HG03575 (cell line): ENCODE measurements around the gene SH3RF1.

Experiments
- ATAC-seq: cut with Tn5 transposase; IDR thresholded peaks from one replicate; pipeline ENCODE4 v1.9.1; 2021; ENCODE audit not compliant: unreplicated experiment, insufficient number of reproducible peaks, low FRiP score; ENCODE audit errors: extremely low read depth

Gene SH3RF1

GRCh38 chr4:169253904-169254303 is 16.9 kb downstream of the SH3RF1 start:
- no peak for ATAC-seq

GRCh38 chr4:169253113-169253671 is 17.6 kb downstream of the SH3RF1 start:
- ATAC-seq = no peak

DNA sequence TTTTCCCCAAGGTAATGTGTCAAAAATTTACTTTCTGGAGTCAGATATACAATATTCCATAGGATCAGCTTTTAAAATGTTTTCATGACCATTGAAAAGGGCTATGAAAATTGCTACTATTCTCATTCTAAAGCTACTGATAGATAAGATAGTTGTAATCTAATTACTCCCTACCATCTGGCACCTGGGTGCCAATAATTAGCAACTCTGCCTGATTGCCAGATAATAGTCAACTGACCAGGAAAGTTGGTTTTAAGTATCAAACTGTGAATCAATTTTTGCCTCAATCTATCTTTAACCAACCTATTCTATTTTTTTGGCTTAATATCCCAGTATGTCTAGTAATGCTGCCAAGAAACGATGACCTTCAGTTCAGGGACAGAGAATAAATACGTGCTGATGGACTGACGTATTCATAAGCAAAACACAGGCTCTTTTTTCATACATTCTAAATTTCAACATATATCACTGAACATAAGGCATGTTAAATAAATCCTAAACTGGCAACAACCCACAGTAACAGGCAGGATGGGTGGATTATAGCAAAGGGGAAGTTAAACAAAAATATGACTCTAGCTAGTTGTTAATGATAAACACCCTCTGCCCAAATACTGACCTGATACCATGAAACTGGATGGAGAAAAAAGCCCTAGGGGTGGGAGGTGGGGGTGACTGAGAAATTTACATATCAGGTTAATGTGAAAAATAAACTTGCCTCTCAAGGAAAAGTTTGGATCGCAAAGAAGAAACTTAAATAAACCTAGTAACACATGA is 18.2 kb downstream of the SH3RF1 start:
- no peak for ATAC-seq

DNA sequence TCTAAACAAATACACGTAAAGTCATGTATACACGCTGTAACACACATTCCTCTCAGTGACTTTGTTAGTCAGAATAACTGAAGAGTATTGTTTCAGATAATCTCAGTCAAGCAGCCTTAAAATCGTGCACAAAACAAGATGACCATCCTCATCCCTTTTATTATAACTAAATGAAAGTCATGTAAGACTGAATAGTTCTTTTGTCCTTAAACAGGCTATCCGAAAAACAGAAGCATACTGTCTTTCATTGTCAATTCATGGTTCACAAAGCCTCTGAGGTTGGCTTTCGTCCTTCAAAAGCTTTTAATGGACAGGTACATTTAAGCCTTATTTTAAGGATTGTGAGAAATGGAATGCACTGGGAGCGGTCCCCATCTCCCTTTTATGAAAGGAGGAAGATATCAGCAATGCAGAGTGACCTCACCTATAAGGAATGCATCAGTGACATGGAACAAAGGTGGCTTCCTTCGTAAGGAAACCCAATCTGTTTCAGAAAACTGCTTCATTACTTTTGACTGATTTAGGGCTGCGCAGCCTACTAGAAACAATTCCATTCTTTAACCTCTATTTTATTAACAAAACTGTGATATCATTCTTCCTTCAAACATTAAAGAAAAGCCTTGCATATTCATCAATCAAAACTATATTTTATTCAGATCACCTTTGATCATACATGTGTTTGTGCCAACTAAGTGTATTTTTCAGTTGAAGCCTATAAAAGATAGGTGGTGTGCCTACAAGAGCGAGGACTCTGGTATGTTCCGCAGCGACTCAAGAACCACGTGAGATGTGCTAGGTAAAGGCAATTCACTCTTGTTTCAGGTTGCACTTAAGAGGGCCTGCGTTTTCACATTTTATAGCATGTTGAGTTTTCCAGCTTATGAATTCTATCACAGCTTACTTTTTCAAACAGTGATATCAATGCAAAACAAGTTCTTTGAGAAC is 19.2 kb downstream of the SH3RF1 start:
- ATAC-seq = no peak

GRCh38 chr4:169250796-169251195 is 20.0 kb downstream of the SH3RF1 start:
- no peak for ATAC-seq

GRCh38 chr4:169249999-169250398 is 20.8 kb downstream of the SH3RF1 start:
- no peak for ATAC-seq

DNA sequence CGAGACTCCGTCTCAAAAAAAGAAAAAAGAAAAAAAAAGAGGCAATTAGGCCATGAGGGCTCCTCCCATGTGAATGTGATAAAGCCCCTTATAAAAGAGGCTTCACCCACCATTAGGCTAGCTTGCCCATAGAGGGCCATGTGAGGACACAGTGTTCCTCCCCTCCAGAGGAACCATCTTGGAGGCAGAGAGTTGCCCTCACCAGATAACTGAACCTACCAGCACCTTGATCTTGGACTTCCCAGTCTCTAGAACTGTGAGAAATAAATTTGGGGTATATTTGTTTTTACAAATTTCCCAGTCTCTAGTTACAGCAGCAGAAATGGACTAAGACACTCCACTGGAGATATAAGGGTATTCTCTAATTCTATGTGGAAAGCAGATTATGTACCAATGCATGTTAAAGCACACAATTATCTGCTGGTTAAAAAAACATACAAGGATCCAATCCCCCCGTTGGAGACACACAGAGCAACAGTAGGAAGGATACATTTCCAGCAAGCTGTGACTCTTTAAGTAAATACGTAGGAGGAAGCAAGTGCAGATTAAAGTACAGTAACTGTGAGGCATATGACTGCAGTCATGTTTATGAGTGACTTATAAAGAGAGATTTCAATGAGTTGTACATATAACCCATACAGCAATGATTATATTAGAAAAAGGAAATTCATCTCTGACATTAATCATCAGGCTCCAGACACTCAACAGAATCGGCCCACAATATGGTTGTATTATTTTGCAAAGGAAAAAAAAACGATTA is 21.4 kb downstream of the SH3RF1 start:
- no peak for ATAC-seq

DNA sequence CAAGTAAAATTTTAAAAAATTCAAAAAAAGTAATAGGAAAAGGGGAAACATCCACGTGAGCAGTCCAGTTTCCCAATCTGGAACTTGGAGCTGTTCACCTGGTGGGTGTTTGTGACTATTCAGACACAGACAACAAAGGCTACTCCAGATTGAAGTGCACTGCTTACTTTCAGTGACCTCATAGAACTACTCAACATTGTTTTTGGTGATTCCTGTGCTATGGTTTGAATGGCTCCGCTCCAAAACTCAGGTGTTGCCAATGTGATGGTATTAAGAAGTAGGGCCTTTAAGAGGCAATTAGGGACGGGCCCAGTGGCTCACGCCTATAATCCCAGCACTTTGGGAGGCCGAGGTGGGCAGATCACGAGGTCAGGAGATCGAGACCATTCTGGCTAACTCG is 22.1 kb downstream of the SH3RF1 start:
- ATAC-seq = no peak

GRCh38 chr4:169246957-169247396 is 23.8 kb downstream of the SH3RF1 start:
- no peak for ATAC-seq

- no peak for ATAC-seq
Measured at GRCh38 chr4:169246279-169246678, 24.5 kb downstream of the SH3RF1 start.

DNA sequence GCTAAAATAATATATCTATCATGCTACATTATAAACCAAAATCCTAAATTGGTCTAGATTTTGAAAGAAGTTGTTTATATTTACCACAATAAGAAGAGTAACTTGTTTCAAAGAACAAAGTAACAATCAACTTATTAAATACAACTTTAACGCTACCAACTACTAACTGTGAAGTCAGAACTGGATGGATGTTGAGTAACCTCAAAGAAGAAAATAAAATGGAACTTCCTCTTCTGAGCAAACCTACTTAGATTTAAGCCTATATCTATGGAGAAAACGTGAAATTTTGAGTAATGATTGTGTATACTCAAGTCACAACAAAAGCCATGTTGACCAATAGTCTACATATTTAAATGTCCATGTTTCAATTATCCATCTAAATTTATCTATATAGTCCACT is 25.7 kb downstream of the SH3RF1 start:
- ATAC-seq = no peak

GRCh38 chr4:169243825-169244609 is 26.7 kb downstream of the SH3RF1 start:
- ATAC-seq = no peak

- ATAC-seq = no peak
Measured at GRCh38 chr4:169241464-169241863, 29.3 kb downstream of the SH3RF1 start.

GRCh38 chr4:169239221-169239905 is 31.4 kb downstream of the SH3RF1 start:
- ATAC-seq = no peak

DNA sequence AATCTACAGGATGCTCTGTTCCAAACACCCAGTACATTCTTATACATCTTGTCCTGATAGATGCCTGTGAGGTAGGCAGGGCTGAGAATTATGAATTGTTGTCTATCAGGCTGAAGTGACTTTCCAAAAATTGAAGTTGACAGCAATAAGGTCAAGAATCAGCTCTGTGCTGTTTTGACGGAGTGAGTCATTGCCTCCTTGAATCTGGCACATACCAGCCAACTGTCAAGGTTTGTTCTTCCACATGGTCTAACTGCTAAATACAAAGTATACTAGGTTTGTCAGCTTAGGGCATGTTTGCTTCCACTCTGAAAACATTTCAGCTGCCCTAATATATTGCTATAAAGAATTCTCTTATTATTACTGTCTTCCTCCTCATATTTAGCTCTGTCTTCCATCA is 32.3 kb downstream of the SH3RF1 start:
- ATAC-seq = no peak

DNA sequence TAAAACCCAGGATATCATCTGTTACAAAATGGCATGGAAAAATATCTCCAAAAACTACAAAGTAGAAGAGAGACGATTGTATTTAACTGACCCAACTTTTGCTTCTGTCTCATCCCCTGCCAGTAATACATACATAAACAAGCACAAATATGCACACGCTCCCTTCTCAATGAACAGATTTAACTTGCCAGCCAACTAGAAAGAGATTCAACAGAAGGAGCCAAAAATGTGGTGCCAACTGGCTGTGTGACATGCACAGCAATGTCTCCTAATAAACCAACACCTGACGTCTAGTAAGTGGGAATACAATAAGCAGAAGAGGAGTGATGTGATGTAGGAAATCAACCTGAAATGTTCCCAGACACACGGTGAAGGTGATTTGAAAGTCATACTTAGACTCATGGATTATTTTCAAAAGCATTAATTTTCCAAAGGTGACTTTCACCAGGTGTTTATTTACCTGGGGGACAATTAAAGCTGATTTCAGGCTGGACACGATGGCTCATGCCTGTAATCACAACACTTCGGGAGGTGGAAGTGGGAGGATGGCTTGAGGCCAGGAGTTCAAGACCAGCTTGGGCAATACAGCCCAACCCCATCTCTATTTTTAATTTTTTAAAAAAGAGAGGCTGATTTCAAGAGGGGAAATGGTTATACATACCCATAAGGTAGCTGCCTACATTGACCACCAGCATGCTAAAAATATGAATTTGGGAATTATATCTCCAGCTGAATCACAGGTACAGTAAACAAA is 33.7 kb downstream of the SH3RF1 start:
- ATAC-seq = no peak

GRCh38 chr4:169236078-169236477 is 34.7 kb downstream of the SH3RF1 start:
- ATAC-seq = no peak
